GM18861 (cell line): ENCODE measurements around the gene CDH23.

ENCODE experiments used
- ATAC-seq: cut with Tn5 transposase; IDR thresholded peaks from one replicate; pipeline ENCODE4 v1.9.1; 2021; ENCODE audit not compliant: unreplicated experiment

The CDH23 gene

DNA sequence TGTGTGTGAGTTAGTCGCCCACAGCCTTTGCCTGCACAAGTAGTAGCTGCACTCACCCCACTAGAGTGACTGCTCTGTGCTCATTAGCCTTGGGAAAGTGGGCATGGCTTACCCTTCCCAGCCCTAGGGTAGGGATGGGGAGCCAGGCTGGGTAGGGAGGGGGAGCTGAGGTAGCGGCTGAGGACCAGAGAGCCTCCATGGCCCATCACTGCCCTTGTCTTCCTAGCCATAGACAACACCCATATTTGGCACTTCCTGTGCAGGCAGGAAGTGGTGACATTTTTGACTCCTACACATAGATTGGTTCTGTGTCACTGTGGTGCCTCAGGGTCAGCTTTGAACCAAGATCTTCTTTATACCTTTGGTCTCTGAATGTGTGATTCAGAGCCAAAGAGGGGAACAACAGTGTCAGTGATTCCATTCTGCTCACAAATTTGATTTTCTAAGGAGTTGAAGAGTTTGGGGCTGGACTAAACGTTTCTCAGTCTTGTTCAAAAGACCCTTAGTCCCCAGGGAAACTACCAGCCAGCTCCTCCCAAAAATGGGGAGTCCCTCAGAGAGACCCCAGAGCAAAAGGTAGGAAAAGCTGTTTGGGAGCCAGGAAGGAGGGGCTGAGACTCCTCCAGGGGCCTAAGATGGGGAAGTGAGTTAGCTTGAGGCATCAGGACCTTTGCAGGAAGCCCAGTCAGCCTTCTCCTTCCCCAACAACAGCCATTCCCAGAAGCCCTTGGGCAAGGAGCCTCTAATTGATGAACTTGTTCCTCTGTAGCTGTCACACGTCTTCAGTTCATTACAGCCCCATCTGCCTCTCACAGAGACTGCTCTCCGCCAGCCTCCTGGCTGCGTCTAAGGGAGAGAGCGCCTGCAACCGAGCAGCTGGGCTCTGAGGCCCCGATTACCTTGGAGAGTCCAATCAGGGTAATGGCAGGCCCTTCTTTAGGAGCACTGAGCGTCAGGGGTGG is 135.0 kb downstream of the CDH23 start:
- no peak for ATAC-seq

DNA sequence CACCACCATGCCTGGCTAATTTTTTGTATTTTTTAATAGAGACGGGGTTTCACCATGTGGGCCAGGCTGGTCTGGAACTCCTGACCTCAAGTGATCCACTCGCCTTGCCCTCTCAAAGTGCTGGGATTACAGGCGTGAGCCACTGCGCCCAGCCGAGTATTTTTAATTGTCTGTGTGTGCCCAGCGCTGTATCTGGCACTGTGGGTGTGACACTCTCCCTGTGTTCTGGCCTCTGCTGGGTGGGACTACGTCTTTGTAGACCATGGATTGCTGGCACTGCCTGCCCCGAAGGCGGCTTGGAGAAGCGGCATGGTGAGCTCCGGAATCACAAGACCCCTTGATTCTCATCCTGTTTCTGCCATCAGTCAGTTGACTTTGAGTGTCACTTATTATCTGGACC is 136.2 kb downstream of the CDH23 start:
- ATAC-seq, result no peak

DNA sequence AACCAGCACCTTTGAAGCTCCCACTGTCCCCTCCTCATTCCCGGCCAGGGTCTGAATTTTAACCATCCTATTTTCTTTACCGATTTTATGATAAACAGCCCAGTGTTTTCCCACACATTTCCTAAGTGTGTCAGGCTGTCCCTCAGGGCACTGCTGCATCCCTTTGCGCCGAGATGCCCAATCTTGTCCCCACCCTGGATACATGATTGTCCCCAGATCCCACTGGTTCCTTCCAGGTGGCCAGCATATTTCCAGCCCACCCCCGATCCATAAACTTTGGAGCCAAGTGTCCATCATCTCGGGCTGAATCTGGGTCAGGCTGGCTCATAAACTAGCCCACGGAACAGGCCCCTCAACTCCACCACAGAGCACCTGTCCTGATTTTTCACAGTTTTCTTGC is 137.2 kb downstream of the CDH23 start:
- no peak for ATAC-seq

DNA sequence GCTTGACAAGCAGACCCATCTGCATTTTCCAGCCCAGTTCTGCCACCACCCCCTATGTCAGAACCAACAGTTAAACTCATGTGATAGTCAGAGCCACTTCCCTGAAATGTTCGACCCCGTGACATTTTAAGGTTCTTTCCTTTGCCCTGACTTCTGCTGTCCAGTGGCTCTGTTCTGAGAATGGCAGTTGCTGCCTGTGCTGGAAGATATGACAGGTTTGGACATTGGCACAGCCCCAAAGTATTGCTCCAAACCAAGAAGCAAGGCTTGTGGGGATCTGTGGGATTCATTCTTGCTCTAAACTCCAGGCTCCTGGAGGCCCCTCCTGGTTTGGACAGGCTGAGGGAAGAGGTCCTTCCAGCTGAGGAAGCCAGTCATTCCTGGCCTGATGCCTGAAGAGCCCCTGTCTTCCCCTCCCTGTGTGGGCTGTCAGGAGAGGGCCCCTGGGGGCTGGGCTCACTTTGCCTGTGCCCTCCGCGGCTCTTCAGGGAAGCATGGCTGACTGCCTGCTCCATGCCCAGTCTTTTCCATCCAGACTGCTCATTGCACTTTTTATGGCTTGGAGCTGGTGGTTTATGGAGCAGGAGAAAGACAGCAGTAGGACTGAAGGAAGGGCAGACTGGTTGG is 138.0 kb downstream of the CDH23 start:
- ATAC-seq, result no peak

DNA sequence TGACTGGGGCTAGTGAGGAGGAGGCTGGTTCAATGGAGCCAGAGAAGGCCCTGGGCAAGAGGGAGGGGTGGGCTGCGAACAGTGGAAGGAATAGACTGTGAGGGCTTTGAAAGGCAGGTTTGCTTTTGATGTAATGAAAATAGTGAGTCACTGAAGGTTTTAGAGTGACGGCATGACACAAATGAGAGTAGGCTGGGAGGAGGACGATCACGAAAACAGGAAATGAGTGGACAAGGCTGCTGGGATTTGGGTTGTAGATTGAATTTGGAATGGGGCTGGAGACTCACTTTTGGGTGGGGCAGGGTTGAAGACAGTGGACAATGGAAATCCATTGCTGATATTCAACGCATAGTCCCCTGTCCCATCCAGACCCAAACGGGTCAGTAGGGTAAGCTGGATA is 139.6 kb downstream of the CDH23 start:
- ATAC-seq, result no peak

DNA sequence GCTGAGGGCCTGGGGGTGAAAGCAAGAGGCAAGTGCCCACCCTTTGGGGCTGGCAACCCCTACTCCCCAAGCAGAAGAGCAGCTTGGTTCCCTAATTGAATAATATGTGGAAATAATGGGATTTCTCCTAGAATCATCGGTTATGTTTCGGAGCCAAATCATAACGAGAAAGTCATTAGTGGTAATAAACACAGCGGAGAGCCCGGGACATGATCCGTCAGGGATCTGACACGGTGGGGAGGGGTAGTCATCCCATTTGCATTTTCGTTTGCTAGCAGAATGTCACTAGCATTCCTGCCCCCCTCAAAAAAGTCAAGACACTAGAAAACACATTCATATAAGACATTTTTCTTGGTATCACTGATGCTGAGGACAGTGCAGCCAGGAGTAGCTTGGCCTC is 140.4 kb downstream of the CDH23 start:
- no peak for ATAC-seq

DNA sequence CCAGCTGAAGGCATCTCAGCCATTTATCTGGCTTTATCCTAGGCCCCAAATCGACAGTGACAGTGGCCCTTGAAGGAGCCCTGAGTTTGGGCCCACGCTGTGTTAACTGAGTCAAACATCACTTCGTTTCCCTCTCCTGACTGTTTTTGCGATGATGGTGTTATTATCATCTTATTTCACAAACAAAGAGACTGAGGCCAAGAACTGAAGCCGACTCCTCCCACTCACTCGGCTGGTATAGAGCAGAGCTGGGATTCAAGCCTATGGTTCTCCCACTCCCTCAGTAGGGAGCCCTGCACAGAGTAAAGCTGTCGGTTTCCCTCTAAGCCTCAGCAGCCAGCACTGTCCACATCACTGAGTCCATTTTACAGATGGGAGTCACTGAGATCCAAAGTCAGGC is 141.0 kb downstream of the CDH23 start:
- ATAC-seq, result no peak

DNA sequence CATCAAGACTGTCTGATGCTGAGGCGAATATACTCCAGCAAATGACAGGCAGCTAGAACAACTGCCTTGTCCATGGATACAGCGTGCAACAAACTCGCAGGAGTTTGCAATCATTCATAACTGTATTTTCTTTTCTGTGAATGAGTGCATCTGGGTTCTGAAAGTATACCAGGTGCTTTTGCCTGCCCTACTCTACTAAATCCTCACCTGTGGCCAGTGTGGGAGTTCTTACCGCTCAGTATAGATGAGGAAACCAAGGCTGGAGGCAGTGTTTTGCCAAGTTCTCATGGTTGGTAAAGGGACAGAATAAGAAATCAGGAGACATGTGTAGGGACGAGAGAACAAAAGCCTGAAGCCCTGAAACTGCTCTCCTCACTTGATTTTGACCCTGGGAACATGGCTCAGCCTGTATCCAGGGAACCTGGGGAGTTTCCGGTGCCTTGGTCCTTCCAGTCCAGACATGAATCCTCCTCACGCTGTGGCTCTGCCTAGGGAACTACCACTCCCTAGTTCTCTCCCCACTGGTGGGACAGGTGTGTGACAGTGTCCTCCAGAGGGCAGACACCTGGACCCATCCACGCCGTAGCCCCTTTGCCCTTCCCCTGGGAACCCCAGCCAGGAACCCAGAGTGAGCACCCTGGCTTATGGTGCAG is 142.0 kb downstream of the CDH23 start:
- no peak for ATAC-seq

DNA sequence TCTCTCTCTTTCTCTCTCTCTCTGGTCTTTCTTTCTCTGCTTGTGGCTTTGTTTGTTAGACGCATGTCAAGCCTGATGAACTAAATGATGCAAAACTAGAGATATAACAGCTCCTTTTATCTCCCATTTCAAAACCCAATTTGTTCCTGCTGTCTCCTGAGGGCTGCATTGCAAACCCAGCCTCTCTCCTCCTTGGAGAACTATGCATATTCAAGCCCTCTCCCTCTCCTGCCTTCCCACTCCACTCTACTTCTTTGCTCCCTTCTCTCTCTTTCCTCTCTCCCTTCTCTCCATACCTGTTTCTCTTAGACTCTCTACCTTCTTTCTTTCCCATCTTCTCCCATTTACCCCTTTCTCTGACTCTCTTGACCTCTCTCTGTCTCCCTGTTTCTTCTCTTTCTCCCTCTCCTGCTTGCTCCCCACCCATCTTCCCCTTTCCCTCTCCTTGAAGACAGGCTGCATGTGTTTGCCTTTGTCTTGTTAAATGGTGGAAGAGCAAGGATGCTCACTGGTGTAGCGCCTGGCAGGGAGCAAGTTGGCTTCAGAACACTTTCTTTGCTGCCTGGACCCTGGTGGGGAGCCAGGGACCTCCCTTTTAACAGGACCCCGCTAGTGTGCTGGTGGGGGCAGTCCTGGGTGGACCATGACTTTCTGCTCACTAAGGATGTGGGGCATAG is 142.9 kb downstream of the CDH23 start:
- no peak for ATAC-seq

DNA sequence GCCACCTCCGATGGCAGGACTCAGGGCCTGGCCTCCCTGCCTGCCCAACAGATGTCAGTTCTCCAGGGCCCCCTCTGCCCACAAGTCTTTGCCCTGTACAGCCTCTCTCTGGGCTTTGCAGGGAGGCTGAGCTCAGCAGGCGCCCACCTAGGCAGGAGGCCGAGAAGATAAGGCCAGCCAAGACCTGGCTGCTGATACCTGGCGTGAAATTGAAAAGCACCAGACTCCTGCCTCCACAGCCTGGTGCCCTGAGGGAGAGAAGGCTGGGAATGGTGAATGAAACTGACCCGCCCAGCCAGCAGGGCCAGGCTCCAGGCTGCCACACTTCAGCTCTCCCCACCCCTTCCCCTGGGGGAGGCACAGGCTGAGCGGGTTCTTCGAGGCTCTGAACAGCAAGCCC is 145.8 kb downstream of the CDH23 start:
- ATAC-seq, result no peak

DNA sequence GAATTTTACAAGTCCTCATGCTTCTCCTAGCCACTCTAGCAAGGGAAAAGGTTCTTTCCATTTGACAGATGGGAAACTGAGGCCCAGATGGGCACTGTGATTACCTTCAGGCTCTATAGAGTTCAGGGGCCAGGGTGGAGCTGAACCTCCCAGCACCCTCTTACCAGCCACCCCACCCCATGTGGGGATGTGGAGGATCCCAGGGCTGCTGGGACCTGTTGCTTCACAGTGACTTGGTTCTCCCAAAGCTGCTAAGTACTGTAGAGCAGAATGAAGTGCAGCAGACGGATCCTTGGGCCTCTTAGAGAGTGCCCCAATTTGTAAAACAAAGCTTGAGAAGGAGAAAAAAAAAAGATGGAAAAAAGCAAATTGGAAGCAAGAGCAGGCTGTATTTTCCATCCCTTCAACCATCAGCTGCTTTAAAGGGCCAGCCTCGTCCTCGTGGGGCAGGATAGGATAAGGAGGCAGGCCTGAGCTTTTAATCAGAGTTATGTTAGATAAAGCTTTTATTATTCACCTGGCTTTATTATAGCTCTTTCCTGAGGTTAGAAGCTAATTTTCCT is 147.0 kb downstream of the CDH23 start:
- no peak for ATAC-seq

DNA sequence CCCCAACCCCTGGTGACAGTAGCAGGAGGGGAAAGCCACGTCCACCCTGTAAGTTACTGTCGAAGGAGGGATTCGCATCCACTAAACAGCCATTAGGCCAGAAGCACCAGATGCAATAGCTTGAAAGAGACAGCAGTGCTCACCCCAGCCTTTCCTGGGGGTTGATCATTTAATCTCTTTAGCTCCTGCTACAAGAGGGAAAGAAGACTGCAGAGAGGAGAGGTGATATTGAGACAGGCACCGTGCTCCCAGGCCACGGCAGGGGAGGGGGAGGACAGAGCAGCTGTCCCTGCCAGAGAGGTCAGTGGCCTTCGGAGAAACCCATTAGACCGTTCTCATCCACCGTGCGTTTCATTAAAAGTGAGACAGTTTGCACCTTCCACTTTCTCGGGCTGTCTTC is 148.3 kb downstream of the CDH23 start:
- ATAC-seq, result no peak

DNA sequence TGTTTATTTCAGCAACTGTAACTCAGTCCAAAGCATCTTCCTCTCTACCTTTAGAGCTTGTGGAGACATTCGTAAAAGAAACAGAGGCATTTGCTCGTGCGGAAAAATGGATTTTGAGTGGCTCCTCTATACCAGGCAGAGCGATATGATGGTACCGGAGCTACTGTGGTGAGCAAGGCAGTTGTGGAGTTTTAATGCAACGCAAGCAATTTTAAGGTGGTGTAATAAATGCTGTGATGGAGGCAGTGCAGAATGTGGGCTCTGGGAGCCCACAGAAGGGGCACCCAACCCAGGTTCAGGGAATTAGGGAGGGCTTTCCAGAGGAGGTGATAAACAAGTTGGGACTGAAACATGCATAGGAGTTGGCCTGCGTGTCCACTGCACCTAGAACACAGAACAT is 149.5 kb downstream of the CDH23 start:
- no peak for ATAC-seq

DNA sequence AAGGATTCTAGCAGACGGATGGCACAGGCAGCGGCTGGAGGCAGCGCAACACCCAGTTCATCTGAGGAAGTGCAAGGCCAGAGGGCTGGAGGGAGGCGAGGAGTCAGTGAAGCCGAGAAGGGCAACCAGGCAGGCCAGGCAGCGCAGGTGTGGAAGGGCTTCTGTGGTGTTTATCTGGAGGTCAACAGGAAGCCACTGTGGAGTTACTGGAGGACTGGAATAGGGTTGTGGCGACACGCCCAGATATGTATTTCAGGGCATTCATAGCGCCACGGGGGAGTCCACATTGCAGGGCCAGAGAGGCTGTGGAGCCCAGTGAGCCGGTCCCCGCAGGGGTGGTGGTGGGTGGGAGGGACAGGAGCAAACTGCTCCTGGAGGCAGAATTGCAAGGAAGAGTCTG is 150.6 kb downstream of the CDH23 start:
- ATAC-seq, result no peak

DNA sequence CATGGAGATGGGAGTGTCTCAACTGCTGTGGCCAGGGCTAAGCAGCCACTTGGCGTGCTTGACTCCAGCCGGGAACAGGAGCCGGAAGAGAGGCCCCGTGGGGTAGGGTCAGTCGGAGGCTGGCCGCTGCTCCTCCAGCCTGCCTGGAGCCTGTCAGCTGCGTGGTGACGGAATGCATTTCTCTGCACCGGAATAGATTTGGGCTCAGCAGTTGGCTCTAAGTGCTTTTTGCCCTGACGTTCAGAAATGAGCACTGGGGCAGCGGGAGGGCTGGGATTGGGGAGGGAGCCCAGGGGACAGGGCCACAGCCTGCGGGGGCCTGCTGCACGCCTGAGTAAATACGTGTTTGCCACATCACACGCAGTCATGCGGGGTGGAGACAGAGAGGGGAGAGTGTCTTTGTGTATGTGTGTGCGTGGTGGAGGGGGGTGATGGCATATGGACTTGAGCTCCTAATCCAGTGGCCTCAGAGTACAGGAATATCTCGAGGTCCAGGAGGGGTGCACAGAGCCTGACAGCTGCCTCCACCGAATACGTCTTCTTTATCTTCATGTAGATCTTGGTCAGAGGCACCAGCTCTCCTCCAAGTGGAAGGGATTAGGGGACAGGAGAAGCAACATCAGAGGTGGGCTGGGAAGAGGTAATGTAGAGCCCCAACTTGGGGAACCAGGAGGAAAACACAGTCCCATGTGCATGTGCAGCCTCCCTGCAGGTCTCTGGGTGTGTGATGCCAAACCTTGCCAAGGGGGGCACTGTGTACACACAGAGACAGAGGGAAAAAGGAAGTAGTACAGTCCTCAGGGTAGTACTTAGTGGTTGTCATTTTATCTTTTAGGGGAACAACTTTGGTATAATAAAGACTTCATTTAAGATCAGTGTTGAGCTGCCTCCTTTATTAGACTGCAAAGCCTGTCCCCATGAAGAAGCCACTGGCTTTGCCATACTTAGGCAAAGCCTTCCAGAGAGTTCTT is 151.4 kb downstream of the CDH23 start:
- ATAC-seq, result no peak

DNA sequence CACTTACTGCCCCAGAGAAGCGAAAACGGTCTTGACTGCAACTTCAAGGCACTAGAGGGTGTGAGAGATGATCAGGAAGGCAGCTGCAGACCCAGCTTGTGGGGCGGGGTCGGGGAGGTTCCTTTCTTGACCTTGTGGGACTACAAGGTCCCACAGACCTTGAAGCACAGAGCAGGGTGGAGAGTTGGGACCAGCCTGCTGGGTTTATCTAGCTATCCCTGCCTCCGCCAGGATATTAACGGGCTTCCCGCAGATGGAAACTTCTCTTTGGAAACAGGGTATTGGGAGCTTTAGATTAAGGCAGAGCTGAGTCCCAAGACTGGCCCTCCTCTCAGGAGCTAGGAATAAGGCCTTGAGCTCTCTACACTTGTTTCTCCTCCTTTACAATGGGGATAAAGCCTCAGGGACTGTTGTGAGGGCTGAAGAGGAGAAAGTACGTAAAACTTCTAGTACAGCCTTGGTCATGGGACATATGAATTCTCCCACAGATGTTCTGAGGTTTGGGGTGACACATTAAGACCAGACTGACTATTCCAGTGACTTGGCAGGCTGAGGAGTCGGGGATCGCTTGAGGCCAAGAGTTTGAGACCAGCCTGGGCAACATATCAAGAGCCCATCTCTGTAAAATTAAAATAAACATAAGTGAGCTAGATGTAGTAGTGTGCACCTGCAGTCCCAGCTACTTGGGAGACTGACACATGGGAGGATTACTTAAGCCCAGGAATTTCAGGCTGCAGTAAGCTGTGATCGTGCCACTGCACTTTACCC is 153.2 kb downstream of the CDH23 start:
- ATAC-seq, result no peak

DNA sequence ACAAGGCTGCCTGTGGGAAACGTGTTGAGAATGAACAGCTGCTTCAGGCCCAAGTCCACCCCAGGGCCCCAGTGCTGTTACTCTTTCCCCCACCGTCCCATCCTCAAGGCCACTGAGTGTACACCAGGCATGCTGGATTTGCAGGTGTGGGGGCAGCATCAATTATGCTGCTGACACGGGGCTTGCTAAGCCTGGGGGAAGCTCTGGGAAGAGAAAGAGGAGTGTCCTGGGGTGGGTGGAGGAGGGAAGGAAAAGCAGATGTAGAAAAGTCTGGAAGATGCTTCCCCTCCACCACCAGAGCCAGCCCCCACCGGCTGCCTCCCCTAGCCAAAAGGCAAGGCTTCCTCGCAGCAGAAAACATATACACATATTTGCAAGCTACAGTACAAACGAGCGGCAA is 153.9 kb downstream of the CDH23 start:
- no peak for ATAC-seq

DNA sequence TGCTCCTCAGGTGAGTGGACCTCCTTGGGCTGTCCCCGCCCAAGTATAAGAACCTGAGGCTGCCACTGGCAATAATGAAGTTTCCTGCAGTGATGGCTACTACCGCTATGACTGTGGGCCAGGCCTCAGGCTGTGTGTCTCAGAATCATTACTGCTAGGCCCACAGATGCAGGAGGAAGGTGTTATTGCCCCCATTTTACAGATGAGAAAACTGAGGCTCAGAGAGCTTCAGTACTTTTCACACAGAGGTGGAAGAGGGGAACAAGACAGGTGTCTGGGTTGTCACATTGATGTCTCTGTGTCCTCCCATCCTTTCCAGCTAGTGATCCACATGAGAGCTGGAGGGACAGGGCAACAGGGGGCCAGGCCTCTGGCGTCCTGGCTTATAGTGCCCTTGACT is 155.2 kb downstream of the CDH23 start:
- ATAC-seq, result no peak

DNA sequence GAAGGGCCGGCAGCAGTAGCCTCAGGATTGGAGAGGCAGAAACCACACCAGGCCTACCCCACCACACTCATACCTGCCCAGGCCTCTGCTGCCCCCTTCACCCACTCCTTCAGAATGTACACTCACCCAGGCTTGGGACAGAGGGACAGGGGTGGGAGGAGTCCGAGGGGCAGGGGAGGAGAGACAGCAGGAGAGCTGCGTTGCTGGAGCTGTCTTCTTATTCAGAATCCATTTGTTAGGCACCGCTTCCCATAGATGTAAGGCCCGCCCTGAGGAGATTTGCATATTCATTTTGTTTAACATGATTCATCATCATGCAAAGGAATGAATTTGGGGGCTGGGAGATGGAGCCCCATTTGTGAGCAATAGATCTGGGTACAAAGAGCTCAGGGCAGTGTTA is 156.7 kb downstream of the CDH23 start:
- no peak for ATAC-seq
